Rectal smooth muscle tissue (tissue), 1 donor: ENCODE data around the gene GBX1.

Experiments
- H3K27ac ChIP-seq: one replicate; pipeline ENCODE4 v1.7.0; 2013; ENCODE audit warnings: low read depth, low read length, inconsistent platforms
- H3K27me3 ChIP-seq: one replicate; pipeline ENCODE4 v1.7.0; 2013; ENCODE audit warnings: low read length; ENCODE audit not compliant: control insufficient read depth, insufficient read depth
- H3K36me3 ChIP-seq: one replicate; pipeline ENCODE4 v1.7.0; 2013; ENCODE audit warnings: low read length; ENCODE audit not compliant: control insufficient read depth, insufficient read depth
- H3K4me1 ChIP-seq: one replicate; pipeline ENCODE4 v1.7.0; 2013; ENCODE audit warnings: low read length; ENCODE audit not compliant: control insufficient read depth, insufficient read depth
- H3K4me3 ChIP-seq: one replicate; pipeline ENCODE4 v1.7.0; 2013; ENCODE audit warnings: low read length
- H3K9ac ChIP-seq: one replicate; pipeline ENCODE4 v1.7.0; 2013; ENCODE audit warnings: low read length

Gene GBX1

DNA sequence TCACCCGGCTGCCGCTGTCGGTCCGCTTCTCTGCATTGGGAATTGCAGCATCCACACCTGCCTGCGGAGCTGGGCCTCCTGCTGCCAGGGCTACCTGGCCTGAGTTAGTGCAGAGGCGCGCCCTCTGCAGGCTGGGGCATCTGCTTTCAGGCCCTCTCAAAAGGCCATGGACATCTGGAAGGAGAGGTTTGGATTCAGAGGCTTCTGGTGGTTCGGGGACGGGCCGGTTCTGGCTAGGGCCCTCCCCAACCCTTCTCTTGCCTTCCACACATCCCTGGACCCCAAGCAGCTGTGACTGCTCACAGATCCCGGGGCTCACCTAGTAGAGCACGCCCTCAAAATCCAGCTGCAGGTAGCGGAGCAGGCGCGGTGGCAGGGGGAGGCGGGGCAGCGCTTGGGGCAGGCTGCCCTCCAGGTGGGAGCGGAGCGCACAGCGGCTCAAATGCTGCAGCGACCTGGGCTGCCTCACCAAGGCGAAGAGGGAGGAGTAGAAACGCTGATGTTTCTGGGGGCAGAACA lies 8.4 kb upstream of the GBX1 start:
- H3K4me3 ChIP-seq, result no peak overlapping the region

DNA sequence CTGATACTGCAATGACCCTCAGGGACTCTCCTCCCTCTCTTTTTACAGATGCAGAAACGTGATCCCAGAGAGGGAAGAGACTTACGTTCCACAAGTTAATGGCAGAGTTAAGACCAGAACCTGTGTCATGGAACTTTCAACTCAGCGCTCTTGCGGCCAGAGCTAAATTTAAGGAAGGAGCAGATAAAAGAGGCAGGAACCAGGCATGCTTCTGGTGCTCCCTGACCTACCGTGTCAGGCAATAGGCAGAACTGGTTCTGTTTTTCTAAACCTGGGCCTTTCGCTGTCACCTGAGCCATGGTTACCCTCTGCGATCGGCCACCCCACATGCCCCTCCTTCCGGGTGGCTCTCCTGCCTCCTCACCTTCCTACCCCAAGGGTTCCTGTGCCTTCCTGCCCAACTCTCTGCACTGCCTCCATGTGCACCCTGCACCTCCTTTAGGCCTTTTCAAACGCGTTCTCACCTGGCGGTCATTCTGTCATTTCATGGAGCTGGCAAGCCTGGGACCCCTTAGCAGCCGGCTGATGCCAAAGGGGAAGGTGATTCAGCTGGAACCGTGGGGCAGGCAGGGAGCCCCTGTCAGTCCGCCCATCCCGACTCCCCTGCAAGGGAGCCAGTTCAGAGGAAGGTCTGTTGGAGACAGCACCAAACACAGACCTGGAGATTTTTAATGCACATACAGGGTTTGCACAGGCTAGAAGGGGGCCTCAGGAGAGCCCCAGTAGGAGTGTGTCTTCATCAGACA lies 7.7 kb upstream of the GBX1 start:
- Histone ChIP-seq H3K27me3 (no peaks in the 10 kb centered on the region), H3K27ac (no peak overlapping the region)

More for the DNA sequence above, 8.4 kb upstream of the GBX1 start:
- Histone ChIP-seq H3K27me3 (no peaks in the 10 kb centered on the region), H3K4me1 (no peaks in the 10 kb centered on the region), H3K36me3 (no peaks in the 10 kb centered on the region), H3K27ac (no peak overlapping the region), H3K9ac (no peak overlapping the region)

DNA sequence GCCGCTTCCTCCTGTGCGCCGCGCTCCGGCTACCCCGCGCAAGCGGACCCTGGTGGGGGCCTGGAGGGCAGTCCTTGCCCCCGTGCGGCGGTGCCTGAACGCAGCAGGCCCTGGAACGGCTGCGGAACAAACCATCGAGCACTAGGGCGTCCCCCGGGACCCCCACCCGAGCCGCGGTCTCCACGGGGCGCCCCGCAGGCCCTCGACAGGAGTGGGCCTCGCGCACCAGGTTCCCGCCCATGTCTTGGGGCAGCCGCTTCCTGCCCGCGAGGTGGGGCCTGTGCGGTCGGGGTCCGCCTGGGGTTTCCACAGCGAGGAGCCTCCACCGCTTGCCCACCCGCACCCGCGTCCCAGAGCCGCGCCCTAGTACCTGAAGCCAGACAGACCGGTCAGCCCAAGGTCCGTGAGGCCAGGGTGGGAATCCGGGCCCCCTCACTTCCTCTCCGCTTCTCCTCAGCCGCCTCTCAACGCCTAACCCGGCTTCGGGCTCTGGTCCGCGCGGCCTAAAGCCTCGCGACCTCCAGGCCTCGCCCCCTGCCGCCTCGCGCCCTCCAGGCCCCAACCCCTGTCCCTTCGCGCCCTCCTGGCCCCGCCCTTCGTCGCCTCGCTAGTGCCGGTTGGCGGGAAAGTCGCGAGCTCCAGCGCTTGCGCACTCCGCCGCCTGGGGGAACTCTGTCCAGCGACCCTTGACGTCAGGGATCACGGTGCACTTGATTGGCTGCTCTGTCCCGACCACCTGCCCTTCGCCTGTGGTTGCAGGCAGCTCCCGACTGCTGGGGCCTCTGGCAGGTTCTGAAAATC lies 7.0 kb upstream of the GBX1 start:
- Histone ChIP-seq H3K27ac (no peak overlapping the region), H3K4me3 (no peak overlapping the region), H3K4me1 (no peaks in the 10 kb centered on the region), H3K27me3 (no peaks in the 10 kb centered on the region), H3K9ac (no peak overlapping the region), H3K36me3 (no peaks in the 10 kb centered on the region)

More for the DNA sequence above, 7.7 kb upstream of the GBX1 start:
- Histone ChIP-seq H3K4me3 (no peak overlapping the region), H3K9ac (no peak overlapping the region), H3K4me1 (no peaks in the 10 kb centered on the region), H3K36me3 (no peaks in the 10 kb centered on the region)

DNA sequence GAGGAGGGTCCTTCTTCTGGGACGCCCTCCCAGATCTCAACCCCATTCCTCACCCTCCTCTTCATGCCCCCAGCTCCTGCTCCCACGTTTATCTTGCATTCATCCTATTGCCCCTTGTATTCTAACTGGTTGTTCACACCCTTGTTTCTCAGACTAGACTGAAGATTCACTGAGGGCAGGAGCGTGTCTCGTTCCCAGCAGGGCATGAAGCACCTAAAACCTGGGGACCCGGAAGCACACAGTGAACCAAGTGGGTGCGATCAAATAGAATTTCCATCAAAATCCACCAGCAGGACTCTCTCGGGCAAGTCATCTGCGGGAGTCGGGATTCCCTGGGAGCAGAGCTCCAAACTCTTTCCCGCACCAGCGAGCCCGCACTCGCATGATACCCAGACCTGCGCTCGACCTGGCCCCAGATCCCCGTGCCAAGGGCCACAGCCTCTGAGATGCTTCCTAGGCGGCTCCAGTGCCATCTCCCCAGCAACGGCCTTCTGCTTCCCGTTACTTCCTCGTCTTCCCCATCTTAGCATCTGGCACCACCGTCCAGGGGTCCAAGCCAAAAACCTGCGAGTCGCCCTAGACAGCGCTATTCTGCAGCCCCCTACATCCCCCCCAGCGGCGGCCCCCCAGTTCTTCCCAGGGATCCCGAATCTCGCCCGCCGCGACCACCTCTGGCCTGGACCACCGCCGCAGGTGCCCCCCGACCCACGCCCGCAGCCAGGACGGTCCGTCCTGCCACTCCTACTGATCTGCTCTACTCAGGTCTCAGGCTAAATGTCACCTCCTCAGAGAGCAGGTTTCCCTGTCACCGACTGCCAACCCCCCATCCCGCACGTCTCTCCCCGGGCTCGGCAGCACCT lies 6.1 kb upstream of the GBX1 start:
- peaks cover 3% of the 10 kb centered on the region for H3K27me3 ChIP-seq
- no peak overlapping the region for H3K4me3 ChIP-seq
- no peak overlapping the region for H3K27ac ChIP-seq
- H3K9ac ChIP-seq, result no peak overlapping the region
- H3K4me1 ChIP-seq, result no peaks in the 10 kb centered on the region
- no peaks in the 10 kb centered on the region for H3K36me3 ChIP-seq

DNA sequence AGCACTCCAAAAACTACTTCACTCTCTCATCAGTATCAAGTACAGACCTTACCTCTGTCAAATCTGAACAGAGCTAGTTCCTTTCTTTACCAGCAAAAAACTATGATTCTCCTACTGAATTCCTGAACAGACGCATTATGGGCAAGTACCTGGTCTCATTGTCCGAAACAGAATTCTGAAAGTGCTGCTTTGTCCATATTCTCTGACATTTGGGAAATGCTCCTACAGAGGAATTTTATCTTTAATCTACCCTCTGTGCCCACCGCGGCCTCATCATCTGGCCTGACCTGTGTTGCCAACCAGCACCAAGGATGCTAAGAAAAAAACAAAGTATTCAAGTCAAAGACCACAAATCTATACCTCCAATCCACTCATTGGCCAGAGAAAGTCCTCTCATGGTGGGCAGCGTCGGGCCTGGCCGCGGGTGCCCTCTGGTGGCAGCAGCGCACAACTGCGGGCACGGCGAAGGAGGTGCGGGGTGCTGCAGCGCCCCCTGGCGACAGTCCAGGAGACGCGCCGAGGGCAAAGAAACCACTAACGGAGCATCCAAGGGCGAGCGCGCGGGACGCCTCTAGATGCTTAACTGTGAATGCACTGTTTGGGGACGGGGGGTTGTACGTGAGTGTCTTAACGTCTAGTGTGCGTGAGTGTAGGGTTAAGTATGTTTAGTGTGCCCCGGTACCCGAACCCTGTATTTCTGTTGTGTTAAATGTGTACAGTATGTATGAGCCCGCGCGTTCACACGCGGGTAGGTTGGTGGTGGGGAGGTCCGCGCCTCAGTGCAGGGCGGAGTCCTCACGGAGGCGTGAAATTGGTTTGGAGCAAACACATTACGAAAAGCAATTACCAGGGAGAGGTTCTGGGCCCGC lies 5.0 kb upstream of the GBX1 start:
- no peaks in the 10 kb centered on the region for H3K36me3 ChIP-seq
- no peak overlapping the region for H3K4me3 ChIP-seq
- no peaks in the 10 kb centered on the region for H3K4me1 ChIP-seq
- H3K27me3 ChIP-seq, result peaks cover 11% of the 10 kb centered on the region
- H3K27ac ChIP-seq, result no peak overlapping the region
- H3K9ac ChIP-seq, result no peak overlapping the region

DNA sequence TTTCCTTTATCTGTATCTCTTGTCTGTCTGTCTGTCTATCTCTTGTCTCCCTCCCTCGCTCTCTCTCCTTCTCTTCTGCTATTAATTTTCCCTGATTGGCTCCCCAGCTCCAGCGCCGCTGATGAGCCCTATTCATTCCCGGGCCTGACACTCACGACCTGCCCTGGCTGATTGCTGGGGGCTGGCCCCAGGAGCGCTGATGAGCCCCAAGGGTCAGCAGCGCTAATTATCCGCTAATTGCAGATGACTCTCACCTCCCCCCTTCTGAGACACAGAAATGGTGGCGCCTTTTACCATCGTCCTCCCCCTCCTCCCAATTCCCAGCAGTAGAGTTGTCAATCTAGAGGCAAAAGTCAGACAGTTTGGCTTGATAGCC lies 1.3 kb upstream of the GBX1 start:
- Histone ChIP-seq H3K27me3 (peaks cover 25% of the 10 kb centered on the region), H3K4me3 (no peak overlapping the region), H3K9ac (no peak overlapping the region), H3K36me3 (no peaks in the 10 kb centered on the region), H3K4me1 (no peaks in the 10 kb centered on the region), H3K27ac (no peak overlapping the region)

DNA sequence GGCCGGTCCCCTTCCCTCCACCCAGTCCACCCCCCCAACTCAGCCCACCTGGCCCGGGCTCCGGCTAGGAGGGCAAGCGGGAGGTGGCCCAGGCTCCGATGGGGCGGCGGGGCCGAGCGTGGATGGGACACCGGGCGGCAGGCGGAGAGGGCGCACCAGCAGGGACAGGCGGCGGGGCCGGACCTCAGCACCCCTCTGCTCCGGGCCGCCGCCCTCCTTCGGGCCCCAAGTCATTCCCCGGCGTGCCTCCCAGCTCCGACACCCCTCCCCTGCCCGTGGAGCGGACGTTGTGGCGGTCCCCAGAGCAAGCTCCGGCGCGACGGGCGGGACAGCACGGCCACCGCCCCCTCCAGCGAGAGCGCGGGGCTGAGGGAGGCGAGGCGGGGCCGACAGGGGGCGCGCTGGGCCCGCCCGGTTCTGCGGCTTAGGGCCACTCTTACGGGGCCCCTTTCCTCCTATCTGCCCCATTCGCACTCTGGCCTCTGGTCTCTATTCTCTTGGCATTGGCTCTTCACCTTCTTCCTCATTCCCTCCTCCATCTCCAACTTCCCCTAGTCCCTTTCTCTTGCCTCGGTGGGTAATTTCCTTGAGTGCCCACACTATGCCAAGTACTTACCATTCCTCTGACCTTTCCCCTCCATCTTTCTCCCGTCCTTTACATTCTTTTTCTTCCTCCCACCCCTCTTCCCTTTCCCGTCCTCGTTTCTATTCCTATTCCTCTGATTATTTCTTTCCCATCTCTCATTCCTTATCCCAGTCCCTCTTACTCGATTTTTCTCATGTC lies 701 bp upstream of the GBX1 start:
- H3K4me1 ChIP-seq, result no peaks in the 10 kb centered on the region
- H3K4me3 ChIP-seq, result peak overlapping the region; percentile 50
- no peak overlapping the region for H3K27ac ChIP-seq
- H3K36me3 ChIP-seq, result no peaks in the 10 kb centered on the region
- peaks cover 26% of the 10 kb centered on the region for H3K27me3 ChIP-seq
- H3K9ac ChIP-seq, result no peak overlapping the region

DNA sequence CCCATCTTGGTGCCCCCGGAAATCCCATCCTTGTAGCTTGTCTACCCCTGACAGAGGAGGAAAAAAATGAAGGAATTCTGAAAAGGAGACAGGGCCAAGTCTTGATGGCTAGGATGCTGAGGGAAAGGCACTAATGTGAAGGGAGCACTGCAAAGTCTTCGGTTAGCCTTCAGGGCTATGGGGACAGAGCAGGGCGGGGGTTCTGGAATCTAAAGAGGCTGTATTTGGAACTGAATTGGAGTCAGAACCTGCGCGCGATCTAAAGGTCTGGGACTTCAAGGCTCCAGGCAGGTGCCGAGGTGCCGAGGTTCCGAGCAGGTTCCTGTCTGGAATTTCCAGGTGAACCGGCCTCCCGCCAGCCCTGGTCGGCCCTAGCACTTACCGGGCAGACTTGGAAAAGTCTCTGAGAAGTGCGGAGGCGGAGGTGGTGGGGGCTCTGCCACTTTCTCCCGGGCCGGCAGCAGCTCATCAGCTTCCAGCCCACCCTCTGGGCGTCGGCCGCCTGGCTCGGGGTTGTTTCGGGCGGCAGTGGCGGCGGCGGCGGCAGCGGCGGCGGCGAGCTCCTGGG lies 781 bp downstream of the GBX1 start:
- no peaks in the 10 kb centered on the region for H3K36me3 ChIP-seq
- no peak overlapping the region for H3K9ac ChIP-seq
- no peaks in the 10 kb centered on the region for H3K4me1 ChIP-seq
- H3K27me3 ChIP-seq, result peaks cover 27% of the 10 kb centered on the region
- no peak overlapping the region for H3K27ac ChIP-seq
- no peak overlapping the region for H3K4me3 ChIP-seq

DNA sequence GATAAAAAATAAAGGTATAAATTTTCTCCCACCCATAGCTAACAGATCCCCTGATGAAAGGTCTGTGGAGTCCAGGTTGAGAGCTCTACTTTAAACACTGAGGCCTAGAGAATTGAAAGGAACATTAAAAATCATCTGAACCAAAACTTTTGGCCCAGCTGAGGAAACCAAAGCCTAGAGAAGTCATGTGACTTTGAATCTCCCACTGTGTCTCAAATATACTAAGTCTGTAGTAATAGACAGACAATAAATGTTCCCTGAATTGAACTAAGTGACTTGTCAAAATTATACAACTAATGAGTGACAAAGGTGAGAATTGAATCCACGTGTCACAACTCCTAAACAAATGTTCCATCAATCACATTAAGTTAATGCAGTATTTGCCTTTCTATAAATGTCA lies 5.7 kb downstream of the GBX1 start:
- Histone ChIP-seq H3K27me3 (peaks cover 15% of the 10 kb centered on the region), H3K9ac (no peak overlapping the region), H3K4me1 (no peaks in the 10 kb centered on the region), H3K36me3 (no peaks in the 10 kb centered on the region), H3K4me3 (no peak overlapping the region), H3K27ac (no peak overlapping the region)

DNA sequence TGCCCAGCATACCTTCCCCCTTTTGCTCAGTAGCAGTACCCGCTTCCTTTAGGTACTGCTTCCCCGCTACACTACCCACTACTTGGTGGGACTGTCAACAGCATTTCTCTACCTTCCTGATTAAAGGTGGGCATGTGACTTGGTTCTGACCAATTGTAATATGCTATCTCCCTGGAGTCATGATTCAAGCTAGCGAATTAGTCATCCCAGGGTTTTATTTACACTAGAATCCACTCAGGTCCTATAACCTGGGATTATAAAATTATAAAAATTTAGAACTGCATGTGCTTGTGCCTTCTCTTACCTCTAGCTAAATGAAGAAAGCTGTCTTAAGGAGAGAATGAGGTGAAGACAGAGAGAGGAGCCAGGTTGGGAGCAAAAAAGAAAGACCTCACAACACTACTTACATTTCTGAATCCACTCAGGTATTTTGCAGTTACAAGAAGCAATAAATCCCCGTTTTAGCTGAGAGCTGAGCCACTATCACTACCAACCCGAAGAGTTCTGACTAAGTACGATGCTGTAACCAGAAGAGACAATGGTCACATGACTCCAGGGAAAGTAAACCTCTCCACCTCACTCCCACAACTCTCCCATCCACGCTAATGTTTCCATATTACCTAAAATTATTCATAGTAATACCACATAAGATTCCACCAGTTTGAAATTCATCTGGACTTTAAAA lies 9.7 kb downstream of the GBX1 start:
- H3K9ac ChIP-seq, result no peak overlapping the region
- no peak overlapping the region for H3K27ac ChIP-seq
- no peaks in the 10 kb centered on the region for H3K27me3 ChIP-seq
- H3K4me3 ChIP-seq, result no peak overlapping the region
- H3K4me1 ChIP-seq, result no peaks in the 10 kb centered on the region
- no peaks in the 10 kb centered on the region for H3K36me3 ChIP-seq
